Measurements from ENCODE around the gene RNF8.

- no peak for TF ChIP-seq CTCF (conservative IDR thresholded peaks at IDR 0.05 in 1 of 2, IDR thresholded peaks at IDR 0.05 in 1 of 2; ENCODE audit: low read depth in 1 of 2, low read length in 2 of 2)
- no peak for TF ChIP-seq EZH2 (IDR thresholded peaks at IDR 0.05; ENCODE audit: low read length, missing control alignments)
Observed at GRCh38 chr6:37435816-37436215, 82.0 kb downstream of the RNF8 start.

Data from fibroblast of lung (primary cell).